Islet of Langerhans (tissue), 1 donor: ENCODE results near the gene TNFAIP2.
"Not testable (repeated sequence)": the region's sequence is repeated elsewhere in the genome, so short reads cannot be mapped to it uniquely, and the experiment has no call there.

ENCODE experiments used
- FAIRE-seq: peaks from one replicate; lab custom pipeline; 2011; peaks lifted over from hg19 to GRCh38; lab: Jason Lieb, UNC

Gene TNFAIP2

GRCh38 chr14:103155826-103156394 lies 32.6 kb downstream of the TNFAIP2 start:
- FAIRE-seq, result no peak

- FAIRE-seq, result no peak
These were observed 33.6 kb downstream of the TNFAIP2 start for GRCh38 chr14:103156651-103157378.

GRCh38 chr14:103157969-103158368 lies 34.7 kb downstream of the TNFAIP2 start:
- FAIRE-seq, result no peak

GRCh38 chr14:103158688-103159087 lies 35.4 kb downstream of the TNFAIP2 start:
- no peak for FAIRE-seq

GRCh38 chr14:103160321-103161053 lies 37.2 kb downstream of the TNFAIP2 start:
- FAIRE-seq, result no peak

- no peak for FAIRE-seq
These were observed 37.8 kb downstream of the TNFAIP2 start for GRCh38 chr14:103161054-103161397.

- FAIRE-seq, result no peak
These were observed 39.9 kb downstream of the TNFAIP2 start for GRCh38 chr14:103163199-103163598.

- FAIRE-seq, result no peak
These were observed 40.7 kb downstream of the TNFAIP2 start for GRCh38 chr14:103164006-103164405.

- FAIRE-seq, result no peak
These were observed 41.5 kb downstream of the TNFAIP2 start for GRCh38 chr14:103164779-103165178.

GRCh38 chr14:103165323-103165722 lies 42.1 kb downstream of the TNFAIP2 start:
- no peak for FAIRE-seq

- FAIRE-seq, result no peak
These were observed 46.7 kb downstream of the TNFAIP2 start for GRCh38 chr14:103169954-103170353.

- FAIRE-seq, result not testable (repeated sequence)
These were observed 47.9 kb downstream of the TNFAIP2 start for GRCh38 chr14:103171206-103171605.

GRCh38 chr14:103172921-103173320 lies 49.7 kb downstream of the TNFAIP2 start:
- FAIRE-seq, result no peak

- FAIRE-seq, result not testable (repeated sequence)
These were observed 50.6 kb downstream of the TNFAIP2 start for GRCh38 chr14:103173887-103174286.

GRCh38 chr14:103176176-103176575 lies 52.9 kb downstream of the TNFAIP2 start:
- not testable (repeated sequence) for FAIRE-seq

GRCh38 chr14:103177376-103177775 lies 54.1 kb downstream of the TNFAIP2 start:
- FAIRE-seq, result no peak

GRCh38 chr14:103178521-103178920 lies 55.3 kb downstream of the TNFAIP2 start:
- no peak for FAIRE-seq

- FAIRE-seq, result no peak
These were observed 55.8 kb downstream of the TNFAIP2 start for GRCh38 chr14:103179094-103179493.

GRCh38 chr14:103180331-103180730 lies 57.1 kb downstream of the TNFAIP2 start:
- no peak for FAIRE-seq

- no peak for FAIRE-seq
These were observed 60.8 kb downstream of the TNFAIP2 start for GRCh38 chr14:103184046-103184445.

GRCh38 chr14:103185051-103186029 lies 62.1 kb downstream of the TNFAIP2 start:
- peak; percentile 58 for FAIRE-seq

GRCh38 chr14:103186241-103186822 lies 63.1 kb downstream of the TNFAIP2 start:
- no peak for FAIRE-seq
